OCI-LY3 (cell line): ENCODE data around the gene C4orf17.

Source experiments
- EZH2phosphoT487 ChIP-seq: fragments of 200-600 bp; shearing (Covaris generic); IDR thresholded peaks from 2 replicates; pipeline ENCODE4 v1.6.1; 2018; ENCODE audit warnings: antibody characterized with exemption, mixed run types, low read depth
- TF ChIP-seq, protein P1 (sequence below): fragments of 200-600, 300-600 bp; sonication (generic); IDR thresholded peaks from 2 replicates; pipeline ENCODE4 v1.5.1; 2014; ENCODE audit warnings: antibody characterized with exemption, low read length, low read depth

GRCh38 chr4:99463566-99463965 is 47.3 kb upstream of the C4orf17 start:
- TF ChIP-seq, protein P1, sequence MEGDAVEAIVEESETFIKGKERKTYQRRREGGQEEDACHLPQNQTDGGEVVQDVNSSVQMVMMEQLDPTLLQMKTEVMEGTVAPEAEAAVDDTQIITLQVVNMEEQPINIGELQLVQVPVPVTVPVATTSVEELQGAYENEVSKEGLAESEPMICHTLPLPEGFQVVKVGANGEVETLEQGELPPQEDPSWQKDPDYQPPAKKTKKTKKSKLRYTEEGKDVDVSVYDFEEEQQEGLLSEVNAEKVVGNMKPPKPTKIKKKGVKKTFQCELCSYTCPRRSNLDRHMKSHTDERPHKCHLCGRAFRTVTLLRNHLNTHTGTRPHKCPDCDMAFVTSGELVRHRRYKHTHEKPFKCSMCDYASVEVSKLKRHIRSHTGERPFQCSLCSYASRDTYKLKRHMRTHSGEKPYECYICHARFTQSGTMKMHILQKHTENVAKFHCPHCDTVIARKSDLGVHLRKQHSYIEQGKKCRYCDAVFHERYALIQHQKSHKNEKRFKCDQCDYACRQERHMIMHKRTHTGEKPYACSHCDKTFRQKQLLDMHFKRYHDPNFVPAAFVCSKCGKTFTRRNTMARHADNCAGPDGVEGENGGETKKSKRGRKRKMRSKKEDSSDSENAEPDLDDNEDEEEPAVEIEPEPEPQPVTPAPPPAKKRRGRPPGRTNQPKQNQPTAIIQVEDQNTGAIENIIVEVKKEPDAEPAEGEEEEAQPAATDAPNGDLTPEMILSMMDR: no peak
- no peak for TF ChIP-seq EZH2phosphoT487
